ENCODE results near the gene NDUFA5.
A peak's percentile ranks its signal among the peaks of the same experiment; 100 is the strongest.

The NDUFA5 gene

GRCh38 chr7:123539871-123540270, 17.7 kb downstream of the NDUFA5 start:
- Histone ChIP-seq H3K4me3 (ENCODE audit: low read depth in 1 of 2, low read length in 1 of 2) (no peak overlapping the region), H3K9me3 (no peaks in the 10 kb centered on the region), H3K27me3 (no peaks in the 10 kb centered on the region), H3K36me3 (no peaks in the 10 kb centered on the region), H3K27ac (no peak overlapping the region), H3K4me1 (ENCODE audit: control insufficient read depth in 1 of 2, insufficient read depth in 1 of 2, low read depth in 1 of 2, low read length in 1 of 2) (peaks cover 3 to 6% of the 10 kb centered on the region in 2 experiments)
- TF ChIP-seq CTCF (IDR thresholded peaks at IDR 0.05), result no peak

- no peaks in the 10 kb centered on the region for H3K36me3 ChIP-seq
- TF ChIP-seq CTCF (IDR thresholded peaks at IDR 0.05), result no peak
- peaks cover 8 to 15% of the 10 kb centered on the region in 2 experiments for H3K4me1 ChIP-seq (ENCODE audit: control insufficient read depth in 1 of 2, insufficient read depth in 1 of 2, low read depth in 1 of 2, low read length in 1 of 2)
- no peak overlapping the region for H3K4me3 ChIP-seq (ENCODE audit: low read depth in 1 of 2, low read length in 1 of 2)
- H3K9me3 ChIP-seq, result no peaks in the 10 kb centered on the region
- H3K27ac ChIP-seq, result no peak overlapping the region
- H3K27me3 ChIP-seq, result peaks cover 9% of the 10 kb centered on the region
These were observed 18.7 kb downstream of the NDUFA5 start for GRCh38 chr7:123538897-123539296.

- peaks cover 8 to 18% of the 10 kb centered on the region in 2 experiments for H3K4me1 ChIP-seq (ENCODE audit: control insufficient read depth in 1 of 2, insufficient read depth in 1 of 2, low read depth in 1 of 2, low read length in 1 of 2)
- TF ChIP-seq CTCF (IDR thresholded peaks at IDR 0.05), result no peak
- no peak overlapping the region for H3K27ac ChIP-seq
- H3K9me3 ChIP-seq, result no peaks in the 10 kb centered on the region
- H3K4me3 ChIP-seq (ENCODE audit: low read depth in 1 of 2, low read length in 1 of 2), result no peak overlapping the region
- H3K27me3 ChIP-seq, result peaks cover 15% of the 10 kb centered on the region
- no peaks in the 10 kb centered on the region for H3K36me3 ChIP-seq
These were observed 19.4 kb downstream of the NDUFA5 start for GRCh38 chr7:123538189-123538714.

- H3K27ac ChIP-seq, result no peak overlapping the region
- no peaks in the 10 kb centered on the region for H3K9me3 ChIP-seq
- peaks cover 8 to 23% of the 10 kb centered on the region in 2 experiments for H3K4me1 ChIP-seq (ENCODE audit: control insufficient read depth in 1 of 2, insufficient read depth in 1 of 2, low read depth in 1 of 2, low read length in 1 of 2)
- TF ChIP-seq CTCF (IDR thresholded peaks at IDR 0.05), result no peak
- no peaks in the 10 kb centered on the region for H3K36me3 ChIP-seq
- H3K4me3 ChIP-seq (ENCODE audit: low read depth in 1 of 2, low read length in 1 of 2), result no peak overlapping the region
- peaks cover 26% of the 10 kb centered on the region for H3K27me3 ChIP-seq
These were observed 20.5 kb downstream of the NDUFA5 start for GRCh38 chr7:123537026-123537642.

- Histone ChIP-seq H3K9me3 (no peaks in the 10 kb centered on the region), H3K27me3 (peaks cover 43% of the 10 kb centered on the region), H3K4me3 (ENCODE audit: low read depth in 1 of 2, low read length in 1 of 2) (peak overlapping the region; percentile 66 to 76), H3K4me1 (ENCODE audit: control insufficient read depth in 1 of 2, insufficient read depth in 1 of 2, low read depth in 1 of 2, low read length in 1 of 2) (peaks cover 8 to 23% of the 10 kb centered on the region in 2 experiments), H3K36me3 (no peaks in the 10 kb centered on the region), H3K27ac (peak overlapping the region; percentile 81)
- TF ChIP-seq CTCF (IDR thresholded peaks at IDR 0.05), result no peak
These were observed 22.1 kb downstream of the NDUFA5 start for GRCh38 chr7:123535517-123535916.

All from neutrophil (primary cell).